Ovary (tissue), 3 donors: Measurements from ENCODE around the gene RTF1.

Experiments used
- CTCF ChIP-seq, 3 donors: fragments of 450-650 bp in 2 of 3; fragments of 200-600 bp in 1 of 3; IDR thresholded peaks; one replicate each; pipeline versions ENCODE4 v1.5.1 to v1.8.0; 2016 to 2022; ENCODE audit warnings: antibody characterized with exemption in 3 of 3, mild to moderate bottlenecking in 1 of 3
- POLR2A ChIP-seq: fragments of 450-650 bp; IDR thresholded peaks from one replicate; pipeline ENCODE4 v1.6.1; 2017; ENCODE audit warnings: antibody characterized with exemption, mild to moderate bottlenecking, moderate library complexity
- donor health status: DM: no; HTN: no; CAD: no.

DNA sequence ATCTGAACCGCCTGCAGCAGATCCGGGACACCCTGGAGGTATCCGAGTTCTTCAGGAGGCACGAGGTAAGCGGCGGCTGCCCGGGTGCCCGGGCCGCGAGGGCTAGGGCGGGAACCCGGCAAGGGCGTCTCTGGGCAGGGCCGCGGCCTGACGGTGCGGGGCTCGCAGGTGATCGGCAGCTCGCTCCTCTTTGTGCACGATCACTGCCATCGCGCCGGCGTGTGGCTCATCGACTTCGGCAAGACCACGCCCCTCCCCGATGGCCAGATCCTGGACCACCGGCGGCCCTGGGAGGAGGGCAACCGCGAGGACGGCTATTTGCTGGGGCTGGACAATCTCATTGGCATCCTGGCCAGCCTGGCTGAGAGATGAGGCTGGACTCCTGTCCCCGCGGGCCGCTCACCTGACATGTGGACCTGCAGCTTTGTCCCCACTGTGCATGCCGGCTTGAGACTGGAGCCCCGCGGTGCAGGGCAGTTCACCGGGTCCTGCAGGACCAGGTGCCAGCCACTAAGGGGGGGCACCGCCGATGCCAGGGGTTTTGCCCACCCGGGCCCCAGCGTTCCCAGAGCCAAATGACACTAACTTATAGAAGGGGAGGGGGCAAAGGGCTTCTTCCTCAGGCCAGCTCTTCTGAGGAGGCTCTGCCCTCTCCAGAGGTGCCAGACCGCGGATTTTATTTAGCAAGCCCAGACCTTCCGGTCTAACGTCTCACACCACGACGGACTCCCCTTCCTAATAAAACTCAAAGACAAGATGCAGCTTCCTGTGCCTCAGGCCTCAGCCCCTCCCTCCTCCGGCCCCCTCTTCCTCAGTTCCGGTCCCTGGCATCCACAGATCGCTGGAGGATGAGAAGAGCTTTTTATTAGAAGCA is 86.1 kb downstream of the RTF1 start:
- no peak for TF ChIP-seq CTCF (IDR thresholded peaks at IDR 0.05)
- no peak for TF ChIP-seq POLR2A
